Cardiac fibroblast (primary cell): ENCODE results near the gene PLEKHH1.
A peak's percentile ranks its signal among the peaks of the same experiment; 100 is the strongest.

Experiments used
- DNase-seq, 2 donors: peaks; one replicate each; pipeline versions ENCODE4 v3.0.0 to v3.0.0-alpha.2; 2010; ENCODE audit warnings: low read depth in 2 of 2
- H3K4me3 ChIP-seq, 2 donors: replicated peaks in 1 of 2; 1 replicate in 1 of 2; 2 replicates in 1 of 2; pipeline ENCODE4 v1.5.1; 2011; ENCODE audit warnings: low read depth in 2 of 2, low read length in 2 of 2, mild to moderate bottlenecking in 2 of 2, moderate library complexity in 1 of 2
- CTCF ChIP-seq: IDR thresholded peaks from one replicate; pipeline ENCODE4 v1.5.1; 2011; ENCODE audit warnings: low read depth, mild to moderate bottlenecking, low read length, inconsistent platforms

PLEKHH1 gene

GRCh38 chr14:67514650-67515385 is 18.3 kb upstream of the PLEKHH1 start:
- H3K4me3 ChIP-seq = peak overlapping the region; percentile 72
- peak; percentile 21 to 34 for DNase-seq
- no peak for TF ChIP-seq CTCF

- TF ChIP-seq CTCF = no peak
- no peak for DNase-seq
- H3K4me3 ChIP-seq = peak overlapping the region; percentile 72
Measured at GRCh38 chr14:67515386-67516079, 17.6 kb upstream of the PLEKHH1 start.

GRCh38 chr14:67516676-67517075 is 16.4 kb upstream of the PLEKHH1 start:
- H3K4me3 ChIP-seq = no peak overlapping the region
- DNase-seq = no peak
- no peak for TF ChIP-seq CTCF

- H3K4me3 ChIP-seq = no peak overlapping the region
- no peak for TF ChIP-seq CTCF
- DNase-seq = peak; percentile 26 to 42
Measured at GRCh38 chr14:67517083-67517482, 16.0 kb upstream of the PLEKHH1 start.

GRCh38 chr14:67519406-67519805 is 13.7 kb upstream of the PLEKHH1 start:
- H3K4me3 ChIP-seq = no peak overlapping the region
- DNase-seq = no peak
- no peak for TF ChIP-seq CTCF

- DNase-seq = no peak
- no peak overlapping the region for H3K4me3 ChIP-seq
- TF ChIP-seq CTCF = no peak
Measured at GRCh38 chr14:67520482-67520881, 12.6 kb upstream of the PLEKHH1 start.
